Testis (tissue), 2 donors: ENCODE results near the gene KIT.

ENCODE experiments used
- CTCF ChIP-seq, 3 experiments: fragments of 450-650 bp in 2 of 3; fragments of 200-600 bp in 1 of 3; sonication (generic) in 1 of 3; IDR thresholded peaks; one replicate each; pipeline ENCODE4 v1.5.1; 2016 to 2019; ENCODE audit warnings: antibody characterized with exemption in 3 of 3, mild to moderate bottlenecking in 2 of 3, moderate library complexity in 1 of 3
- POLR2A ChIP-seq: fragments of 450-650 bp; IDR thresholded peaks from one replicate; pipeline ENCODE4 v1.6.1; 2017; ENCODE audit warnings: antibody characterized with exemption, mild to moderate bottlenecking, moderate library complexity

DNA sequence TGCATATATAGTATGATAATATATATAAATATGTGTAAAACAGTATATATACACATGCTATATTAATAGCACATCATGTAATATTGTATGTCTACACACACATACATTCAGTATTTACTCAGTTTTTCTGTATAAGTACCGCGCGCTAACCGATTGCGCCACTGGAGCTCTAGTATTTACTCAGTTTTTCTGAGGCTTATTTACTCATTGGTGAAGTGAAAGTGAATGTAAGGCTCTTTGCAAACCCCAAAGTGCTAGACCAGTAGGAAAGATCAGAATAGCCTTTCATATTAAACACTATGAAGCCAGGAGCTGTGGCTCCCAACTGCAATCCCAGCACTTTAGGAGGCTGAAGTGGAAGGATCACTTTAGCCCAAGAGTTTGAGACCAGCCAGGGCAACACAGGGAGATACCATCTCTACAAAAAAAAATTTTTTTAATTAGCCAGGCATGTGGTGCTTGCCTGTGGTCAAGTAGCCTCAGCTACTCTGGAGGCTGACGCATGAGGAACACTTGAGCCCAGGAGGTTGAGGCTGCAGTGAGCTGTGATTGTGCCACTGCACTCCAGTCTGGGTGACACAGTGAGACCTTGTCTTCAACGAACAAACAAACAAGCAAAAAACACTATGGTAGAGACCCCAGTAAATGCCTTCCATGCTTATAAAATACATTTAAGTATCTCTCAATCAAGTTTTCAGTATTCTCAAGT lies 125.8 kb downstream of the KIT start:
- no peak for TF ChIP-seq POLR2A
- no peak for TF ChIP-seq CTCF (IDR thresholded peaks at IDR 0.05)
